ENCODE results near the gene ST6GALNAC6. TPM values are rescaled to one million over a fixed set of nuclear protein-coding genes. Genes with fewer than 3 reads are reported as not detected.

Gene ST6GALNAC6
- total RNA-seq, 1 experiment from 2014 or later, result 24.5 TPM

GRCh38 chr9:127929625-127929979 lies 30.2 kb upstream of the ST6GALNAC6 start:
- H3K9me2 ChIP-seq (ENCODE audit: insufficient read depth), result no peaks in the 10 kb centered on the region
- no peaks in the 10 kb centered on the region for H3K27me3 ChIP-seq (ENCODE audit: insufficient read depth, low read length)
- no peak overlapping the region for H3K4me3 ChIP-seq (replicated peaks in 1 of 2; ENCODE audit: low read depth in 1 of 2, low read length in 2 of 2)
- no peaks in the 10 kb centered on the region for H3K9me3 ChIP-seq (ENCODE audit: control insufficient read depth in 1 of 2, insufficient read depth in 1 of 2, low read depth in 1 of 2, low read length in 2 of 2)
- POLR2A ChIA-PET, result interaction anchor here (1.1 kb wide), 1 partner anchor 10 kb away, joined by 3 read pairs; no protein-coding TSS in a partner anchor
- H4K20me1 ChIP-seq (ENCODE audit: insufficient read depth), result no peaks in the 10 kb centered on the region
- peaks cover 7% of the 10 kb centered on the region; the same call in 1 of the 2 replicates for H3K79me2 ChIP-seq (ENCODE audit: insufficient read depth, low read length)
- intact Hi-C loops (cut with micrococcal nuclease), result loop anchor here (5.0 kb wide), 1 partner anchor 108 kb away; no protein-coding TSS in a partner anchor
- CTCF ChIA-PET, result interaction anchor here (1.0 to 2.6 kb wide), 2 partner anchors 14 to 195 kb away, joined by 3 to 14 read pairs; partner anchors contain the start of gene TOR2A
- peaks cover 52 to 83% of the 10 kb centered on the region in 2 experiments for H3K4me1 ChIP-seq (ENCODE audit: control insufficient read depth in 1 of 2, insufficient read depth in 2 of 2, low read length in 2 of 2)
- H3K36me3 ChIP-seq (ENCODE audit: control insufficient read depth in 1 of 2, insufficient read depth in 2 of 2, low read length in 2 of 2), result no peaks in the 10 kb centered on the region; a peak in 1 of 4 replicates
- no peak for DNase-seq (ENCODE audit: low read depth, low spot score)
- H3K4me2 ChIP-seq (ENCODE audit: low read length), result no peak overlapping the region
- no TSS peak for BruUV-seq (replicated peaks)
- RAD21 ChIA-PET (ENCODE audit: low non-redundant PET in 1 of 2, low total read pairs in 2 of 2, uncharacterized antibody in 2 of 2, unreplicated experiment in 2 of 2), result no interaction called here
- no peak for TF ChIP-seq JUND (IDR thresholded peaks at IDR 0.05)
- TF ChIP-seq MAX (IDR thresholded peaks at IDR 0.05), result no peak
- peak; percentile 1 for TF ChIP-seq POLR2A (IDR thresholded peaks at IDR 0.05; ENCODE audit: borderline replicate concordance, extremely low read depth, insufficient read depth, insufficient read length)
- TF ChIP-seq ELF1 (IDR thresholded peaks at IDR 0.05; ENCODE audit: borderline replicate concordance, low read depth), result no peak
- TF ChIP-seq EZH2phosphoT487 (IDR thresholded peaks at IDR 0.05; ENCODE audit: borderline replicate concordance), result no peak
- H2AFZ ChIP-seq (ENCODE audit: low read depth, low read length, poor library complexity, severe bottlenecking), result no peak overlapping the region
- no peak for ATAC-seq
- H3K27ac ChIP-seq (ENCODE audit: low read depth, low read length), result peak overlapping the region; percentile 84; the same call in 1 of the 2 replicates
- no peak overlapping the region for H3K9ac ChIP-seq (ENCODE audit: low read length)

GRCh38 chr9:127928676-127929624 lies 29.5 kb upstream of the ST6GALNAC6 start:
- no peaks in the 10 kb centered on the region for H3K9me2 ChIP-seq (ENCODE audit: insufficient read depth)
- peak overlapping the region; percentile 73 for H3K9ac ChIP-seq (ENCODE audit: low read length)
- H3K4me2 ChIP-seq (ENCODE audit: low read length), result peak overlapping the region; percentile 95
- 0 out of 2 replicates have a peak, but pooled peaks cover under 1% of the 10 kb centered on the region for H3K79me2 ChIP-seq (ENCODE audit: insufficient read depth, low read length)
- no peak for ATAC-seq
- no peak overlapping the region for H2AFZ ChIP-seq (ENCODE audit: low read depth, low read length, poor library complexity, severe bottlenecking)
- peak overlapping the region; percentile 84 for H3K27ac ChIP-seq (ENCODE audit: low read depth, low read length)
- H3K9me3 ChIP-seq (ENCODE audit: control insufficient read depth in 1 of 2, insufficient read depth in 1 of 2, low read depth in 1 of 2, low read length in 2 of 2), result no peaks in the 10 kb centered on the region
- H3K4me3 ChIP-seq (replicated peaks in 1 of 2; ENCODE audit: low read depth in 1 of 2, low read length in 2 of 2), result peak overlapping the region; percentile 55 to 79
- no peak for TF ChIP-seq ZNF274 (IDR thresholded peaks at IDR 0.05; ENCODE audit: low read depth, low read length)
- no peak for TF ChIP-seq FOSL1 (IDR thresholded peaks at IDR 0.05; ENCODE audit: low read depth)
- no peak for TF ChIP-seq REST (IDR thresholded peaks at IDR 0.05; ENCODE audit: low read depth)
- TF ChIP-seq POLR2AphosphoS5 (IDR thresholded peaks at IDR 0.05; ENCODE audit: low read depth, low read length), result peak; percentile 60
- no peak for TF ChIP-seq YY1 (IDR thresholded peaks at IDR 0.05; ENCODE audit: extremely low read depth, insufficient replicate concordance, low read depth, low read length)
- TF ChIP-seq EZH2 (IDR thresholded peaks at IDR 0.05), result no peak
- ChIA-PET CTCF (interaction anchor here (0.6 to 2.6 kb wide), 2 partner anchors 14 to 125 kb away, joined by 3 to 14 read pairs; no protein-coding TSS in a partner anchor), RAD21 (ENCODE audit: low non-redundant PET in 1 of 2, low total read pairs in 2 of 2, uncharacterized antibody in 2 of 2, unreplicated experiment in 2 of 2) (interaction anchor here (0.6 to 1.1 kb wide), 2 partner anchors 10 to 122 kb away, joined by 3 read pairs; no protein-coding TSS in a partner anchor), POLR2A (interaction anchor here (1.1 kb wide), 1 partner anchor 9 kb away, joined by 5 read pairs; no protein-coding TSS in a partner anchor)
- no peaks in the 10 kb centered on the region for H3K36me3 ChIP-seq (ENCODE audit: control insufficient read depth in 1 of 2, insufficient read depth in 2 of 2, low read length in 2 of 2)
- intact Hi-C loops (cut with micrococcal nuclease), result loop anchor here (5.0 kb wide), 1 partner anchor 108 kb away; no protein-coding TSS in a partner anchor
- H3K27me3 ChIP-seq (ENCODE audit: insufficient read depth, low read length), result no peaks in the 10 kb centered on the region
- BruUV-seq (replicated peaks), result TSS peak; percentile 47
- H3K4me1 ChIP-seq (ENCODE audit: control insufficient read depth in 1 of 2, insufficient read depth in 2 of 2, low read length in 2 of 2), result peaks cover 50 to 83% of the 10 kb centered on the region in 2 experiments
- H4K20me1 ChIP-seq (ENCODE audit: insufficient read depth), result no peaks in the 10 kb centered on the region
- no peak for DNase-seq (ENCODE audit: low read depth, low spot score)
